ENCODE measurements around the gene C9orf50. TPM values are rescaled to one million over a fixed set of nuclear protein-coding genes. Genes with fewer than 3 reads are reported as not detected.

C9orf50 gene
- total RNA-seq, 1 experiment from 2014 or later, result not detected

Other genes with a start within 250 kb of the C9orf50 start
- gene NTMT1, start 5.1 kb upstream of the C9orf50 start, total RNA-seq (2021; ENCODE audit: unreplicated experiment), result 47.5 TPM
- gene ASB6, start 21.1 kb upstream of the C9orf50 start, total RNA-seq (2021; ENCODE audit: unreplicated experiment), result 14.3 TPM
- 6.3 TPM for gene PRRX2, start 44.5 kb upstream of the C9orf50 start, total RNA-seq (2021; ENCODE audit: unreplicated experiment)
- 1.1 TPM for gene PTGES, start 131.9 kb upstream of the C9orf50 start, total RNA-seq (2021; ENCODE audit: unreplicated experiment)
- gene TOR1B, start 182.1 kb upstream of the C9orf50 start, total RNA-seq (2021; ENCODE audit: unreplicated experiment), result 37.6 TPM
- gene TOR1A, start 203.0 kb upstream of the C9orf50 start, total RNA-seq (2021; ENCODE audit: unreplicated experiment), result 33.6 TPM
- 33.6 TPM for gene C9orf78, start 214.2 kb upstream of the C9orf50 start, total RNA-seq (2021; ENCODE audit: unreplicated experiment)
- 14.4 TPM for gene USP20, start 214.4 kb upstream of the C9orf50 start, total RNA-seq (2021; ENCODE audit: unreplicated experiment)

All from Panc1 (cell line).